Vagina (tissue), 2 donors: ENCODE measurements around the gene CCDC188. TPM values are rescaled to one million over a fixed set of nuclear protein-coding genes. Genes with fewer than 3 reads are reported as not detected.

Experiments
- DNase-seq, 2 donors: peaks; one replicate each; pipeline ENCODE4 v3.0.0-alpha.2; 2017; ENCODE audit errors: extremely low spot score in 2 of 2
- H3K27ac ChIP-seq: fragments of 200-600 bp; sonication (generic); one replicate; pipeline ENCODE4 v1.5.1; 2019
- H3K27me3 ChIP-seq: fragments of 200-600 bp; sonication (generic); one replicate; pipeline ENCODE4 v1.5.1; 2019
- H3K36me3 ChIP-seq, 2 donors: fragments of 200-600 bp; sonication (generic); one replicate each; pipeline ENCODE4 v1.5.1; 2017 to 2019
- H3K4me1 ChIP-seq: fragments of 200-600 bp; sonication (generic); one replicate; pipeline ENCODE4 v1.5.1; 2019
- H3K4me3 ChIP-seq, 2 donors: fragments of 200-600 bp; sonication (generic); 1 replicate in 1 of 2; 2 replicates in 1 of 2; pipeline ENCODE4 v1.5.1; 2016 to 2019
- H3K9me3 ChIP-seq: fragments of 200-600 bp; sonication (generic); one replicate; pipeline ENCODE4 v1.5.1; 2019
- CTCF ChIP-seq, 3 experiments: fragments of 450-650 bp in 2 of 3; fragments of 200-600 bp in 1 of 3; sonication (generic) in 1 of 3; IDR thresholded peaks; one replicate each; pipeline ENCODE4 v1.5.1; 2017 to 2019; ENCODE audit warnings: antibody characterized with exemption in 3 of 3, mild to moderate bottlenecking in 2 of 3, moderate library complexity in 2 of 3
- POLR2A ChIP-seq, 2 donors: fragments of 450-650 bp; IDR thresholded peaks; one replicate each; pipeline ENCODE4 v1.6.1; 2017; ENCODE audit warnings: antibody characterized with exemption in 2 of 2, mild to moderate bottlenecking in 2 of 2, moderate library complexity in 2 of 2
- POLR2AphosphoS5 ChIP-seq, 2 donors: sonication (generic); formaldehyde crosslinking; IDR thresholded peaks; one replicate each; pipeline ENCODE4 v1.9.0; 2017; ENCODE audit warnings: antibody characterized with exemption in 2 of 2, mild to moderate bottlenecking in 2 of 2, low read depth in 1 of 2; ENCODE audit not compliant: insufficient read depth in 1 of 2
- intact Hi-C: fragments of 100-400 bp; cut with DNase I; formaldehyde crosslinking; loops from one replicate; pipeline ENCODE4 v1.15.1; 2023
- total RNA-seq: library from RNA; depleted of rRNA; stranded (reverse); fragments of >200 nt; gene quantifications from one replicate; pipeline ENCODE4 v1.2.3, GENCODE V29; 2016

Gene CCDC188
- not detected for total RNA-seq

GRCh38 chr22:20150381-20151275 lies at the start of gene CCDC188:
CCDC188 (minus strand) TSS chr22:20151055; CDS start chr22:20150986, 69 bp downstream.
- intact Hi-C loops = no loop called here
- TF ChIP-seq POLR2AphosphoS5 (IDR thresholded peaks at IDR 0.05; ENCODE audit: insufficient read depth in 1 of 2, low read depth in 1 of 2) (no peak), CTCF (IDR thresholded peaks at IDR 0.05) (no peak), POLR2A (IDR thresholded peaks at IDR 0.05) (no peak)
- Histone ChIP-seq H3K36me3 (no peaks in the 10 kb centered on the region), H3K27me3 (no peaks in the 10 kb centered on the region), H3K9me3 (no peaks in the 10 kb centered on the region), H3K4me3 (no peak within 1 kb of the TSS), H3K27ac (no peak within 1 kb of the TSS), H3K4me1 (no peaks in the 10 kb centered on the region)
- no peak for DNase-seq

DNA sequence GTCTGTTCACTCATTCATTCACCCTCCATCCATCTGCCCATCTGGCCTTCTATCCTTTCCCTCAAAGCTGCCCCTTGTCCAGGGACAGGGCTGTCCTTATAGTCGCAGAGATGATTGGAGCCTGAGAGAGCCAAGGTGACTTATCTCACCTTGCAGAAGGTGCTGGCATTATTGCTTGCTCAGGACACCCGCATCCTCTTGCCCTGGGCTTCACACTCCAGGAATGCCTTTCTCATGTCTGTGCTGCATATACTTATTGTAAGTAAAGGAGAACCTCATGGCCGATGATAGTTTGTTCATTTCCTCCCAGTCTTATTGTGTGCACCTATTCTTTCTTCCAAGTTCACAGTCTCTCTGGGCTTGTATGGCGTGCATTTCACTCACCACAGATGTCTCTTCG lies 49.1 kb upstream of the CCDC188 start:
- Histone ChIP-seq H3K4me1 (peaks cover 21% of the 10 kb centered on the region), H3K9me3 (no peaks in the 10 kb centered on the region), H3K36me3 (no peaks in the 10 kb centered on the region), H3K27me3 (no peaks in the 10 kb centered on the region), H3K27ac (no peak overlapping the region), H3K4me3 (no peak overlapping the region)
- intact Hi-C loops = no loop called here
- DNase-seq = no peak
- TF ChIP-seq POLR2A (IDR thresholded peaks at IDR 0.05) (no peak), POLR2AphosphoS5 (IDR thresholded peaks at IDR 0.05; ENCODE audit: insufficient read depth in 1 of 2, low read depth in 1 of 2) (no peak), CTCF (IDR thresholded peaks at IDR 0.05) (no peak)

DNA sequence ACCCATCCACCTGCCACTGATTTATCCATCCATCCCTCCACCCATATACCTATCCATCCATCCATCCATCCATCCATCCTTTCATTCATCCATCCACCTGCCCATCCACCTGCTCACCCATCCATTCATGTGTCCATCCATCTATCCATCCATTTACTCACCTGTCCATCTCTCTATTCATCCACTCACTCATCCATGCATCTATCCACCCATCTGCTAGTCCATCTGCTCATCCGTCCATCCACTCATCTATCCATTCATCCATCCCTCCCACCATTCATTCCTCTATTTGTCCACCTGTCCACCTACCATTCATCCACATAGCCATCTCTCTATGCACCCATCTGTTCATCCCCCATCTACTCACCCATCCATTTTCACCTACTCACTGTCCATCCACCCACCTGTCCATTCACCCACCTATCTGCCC lies 48.6 kb upstream of the CCDC188 start:
- Histone ChIP-seq H3K27ac (no peak overlapping the region), H3K36me3 (no peaks in the 10 kb centered on the region), H3K9me3 (no peaks in the 10 kb centered on the region), H3K4me3 (no peak overlapping the region), H3K4me1 (peaks cover 16% of the 10 kb centered on the region), H3K27me3 (no peaks in the 10 kb centered on the region)
- intact Hi-C loops = no loop called here
- DNase-seq = no peak
- TF ChIP-seq CTCF (IDR thresholded peaks at IDR 0.05) (no peak), POLR2AphosphoS5 (IDR thresholded peaks at IDR 0.05; ENCODE audit: insufficient read depth in 1 of 2, low read depth in 1 of 2) (no peak)

DNA sequence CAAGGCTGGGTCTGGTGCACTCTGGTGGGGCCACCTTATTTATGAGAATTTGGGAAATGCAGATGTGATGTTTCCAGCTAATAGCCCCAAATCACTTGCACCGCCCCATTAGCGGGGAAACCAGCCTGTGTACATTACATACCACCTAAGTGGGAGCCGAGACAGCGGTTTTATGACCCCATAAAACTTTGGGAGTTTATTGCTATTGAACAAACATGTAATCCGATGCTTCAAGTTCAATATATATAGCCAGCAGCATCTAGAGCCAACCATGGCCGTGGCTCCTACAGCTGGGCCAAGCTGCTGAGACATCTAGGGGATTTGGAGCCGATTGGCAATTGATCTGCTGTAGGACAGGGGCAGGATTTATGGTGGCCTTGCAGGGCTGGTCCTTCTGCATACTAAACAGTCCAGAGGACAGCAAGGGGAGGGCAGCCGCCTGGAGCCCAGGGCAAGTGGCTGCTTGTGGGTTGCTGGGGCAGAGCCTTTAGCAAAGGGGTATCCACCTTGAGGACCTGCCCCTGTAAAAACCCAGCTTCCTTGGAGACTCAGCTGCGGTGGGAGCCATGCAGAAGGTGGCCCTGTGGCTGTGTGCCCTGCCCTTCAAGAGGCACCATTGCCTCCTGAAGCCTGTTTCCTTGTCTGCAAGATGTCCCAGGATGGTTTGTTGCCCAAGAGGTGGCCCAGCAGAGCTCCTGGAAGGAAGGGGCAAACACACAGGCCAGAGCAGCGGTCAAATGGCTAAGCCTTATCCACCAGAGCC lies 47.9 kb upstream of the CCDC188 start:
- TF ChIP-seq POLR2A (IDR thresholded peaks at IDR 0.05) (no peak), CTCF (IDR thresholded peaks at IDR 0.05) (no peak), POLR2AphosphoS5 (IDR thresholded peaks at IDR 0.05; ENCODE audit: insufficient read depth in 1 of 2, low read depth in 1 of 2) (no peak)
- DNase-seq = no peak
- H3K27me3 ChIP-seq = no peaks in the 10 kb centered on the region
- no peaks in the 10 kb centered on the region for H3K36me3 ChIP-seq
- H3K9me3 ChIP-seq = no peaks in the 10 kb centered on the region
- no peak overlapping the region for H3K4me3 ChIP-seq
- H3K4me1 ChIP-seq = peaks cover 10% of the 10 kb centered on the region
- intact Hi-C loops = no loop called here
- H3K27ac ChIP-seq = no peak overlapping the region
